ENCODE data around the gene RNF20. TPM values are rescaled to one million over a fixed set of nuclear protein-coding genes. Genes with fewer than 3 reads are reported as not detected.

Gene RNF20, protein sequence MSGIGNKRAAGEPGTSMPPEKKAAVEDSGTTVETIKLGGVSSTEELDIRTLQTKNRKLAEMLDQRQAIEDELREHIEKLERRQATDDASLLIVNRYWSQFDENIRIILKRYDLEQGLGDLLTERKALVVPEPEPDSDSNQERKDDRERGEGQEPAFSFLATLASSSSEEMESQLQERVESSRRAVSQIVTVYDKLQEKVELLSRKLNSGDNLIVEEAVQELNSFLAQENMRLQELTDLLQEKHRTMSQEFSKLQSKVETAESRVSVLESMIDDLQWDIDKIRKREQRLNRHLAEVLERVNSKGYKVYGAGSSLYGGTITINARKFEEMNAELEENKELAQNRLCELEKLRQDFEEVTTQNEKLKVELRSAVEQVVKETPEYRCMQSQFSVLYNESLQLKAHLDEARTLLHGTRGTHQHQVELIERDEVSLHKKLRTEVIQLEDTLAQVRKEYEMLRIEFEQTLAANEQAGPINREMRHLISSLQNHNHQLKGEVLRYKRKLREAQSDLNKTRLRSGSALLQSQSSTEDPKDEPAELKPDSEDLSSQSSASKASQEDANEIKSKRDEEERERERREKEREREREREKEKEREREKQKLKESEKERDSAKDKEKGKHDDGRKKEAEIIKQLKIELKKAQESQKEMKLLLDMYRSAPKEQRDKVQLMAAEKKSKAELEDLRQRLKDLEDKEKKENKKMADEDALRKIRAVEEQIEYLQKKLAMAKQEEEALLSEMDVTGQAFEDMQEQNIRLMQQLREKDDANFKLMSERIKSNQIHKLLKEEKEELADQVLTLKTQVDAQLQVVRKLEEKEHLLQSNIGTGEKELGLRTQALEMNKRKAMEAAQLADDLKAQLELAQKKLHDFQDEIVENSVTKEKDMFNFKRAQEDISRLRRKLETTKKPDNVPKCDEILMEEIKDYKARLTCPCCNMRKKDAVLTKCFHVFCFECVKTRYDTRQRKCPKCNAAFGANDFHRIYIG
- 10 to 100 TPM; 12.2 to 45.6 (median 29.6) TPM for total RNA-seq

DNA sequence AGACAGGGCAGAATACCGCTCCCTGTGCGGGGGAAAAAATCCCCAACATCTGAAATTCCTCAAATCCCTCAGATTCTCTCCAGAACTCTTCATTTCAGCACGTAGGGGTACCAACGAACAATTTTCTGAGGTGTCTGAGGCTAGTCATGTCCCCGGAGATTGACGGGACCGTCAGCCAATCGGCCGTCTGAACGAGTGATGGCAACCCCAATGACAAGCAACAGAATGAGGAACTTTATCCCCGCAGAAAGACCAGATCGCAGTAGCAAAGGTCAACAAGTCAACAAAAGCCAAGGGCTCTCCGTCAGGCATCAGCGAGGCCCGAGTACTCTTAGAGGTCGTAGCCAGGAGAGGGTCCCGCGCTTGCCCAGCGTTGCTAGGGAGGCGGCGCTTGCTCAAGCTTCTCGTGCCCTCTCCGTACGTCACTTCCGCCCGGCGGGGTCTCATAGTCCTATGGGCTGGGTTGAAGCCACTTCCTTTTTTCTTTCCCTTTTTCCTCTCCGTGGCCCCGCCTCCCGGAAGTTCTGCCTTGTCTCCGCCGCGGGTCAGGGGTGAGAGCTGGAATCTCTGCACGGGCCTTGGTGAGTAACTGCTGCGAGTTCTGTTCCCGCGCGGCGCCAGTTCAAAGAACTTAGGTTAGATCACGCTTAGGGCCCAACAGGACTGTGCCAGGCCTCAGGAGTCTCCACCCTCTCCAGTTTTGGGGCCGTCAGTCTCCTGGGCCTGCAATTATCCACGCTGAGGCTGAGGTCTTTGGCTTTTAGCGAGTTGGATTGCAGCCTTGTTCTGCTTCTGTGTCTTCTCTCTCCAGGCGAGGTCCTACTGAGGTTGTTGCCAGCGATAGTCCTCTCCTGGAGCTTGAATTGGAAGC, at the start of gene RNF20:
Gene RNF20 (plus strand): TSS at position 520 of the 871 bp plus-strand sequence. CDS start 1,571 bp downstream, outside the sequence.
- 1% methylated on average over 40 to 45 of the region's 45 CpGs for WGBS, 2 donors
- peaks cover 0 to 28% (median 6%) of the 10 kb centered on the region in 4 donors for H3K36me3 ChIP-seq
- H3K9me3 ChIP-seq = no peaks in the 10 kb centered on the region
- no peaks in the 10 kb centered on the region for H3K27me3 ChIP-seq
- TF ChIP-seq POLR2A (IDR thresholded peaks at IDR 0.05) (peak in 3 of 4 donors; percentile 14 to 58 (median 25)), EP300 (IDR thresholded peaks at IDR 0.05) (no peak), POLR2AphosphoS5 (IDR thresholded peaks at IDR 0.05) (peak; percentile 55 to 66)
- peak; percentile 92 to 100 for DNase-seq
- peak; percentile 98 to 99 for ATAC-seq (ENCODE audit: low FRiP score in 2 of 2)
- H3K27ac ChIP-seq = peak within 1 kb of the TSS; percentile 91 to 99 (median 98)
- peak within 1 kb of the TSS; percentile 69 to 80 (median 74) for H3K4me3 ChIP-seq
- H3K4me1 ChIP-seq = peaks cover 7 to 30% (median 14%) of the 10 kb centered on the region in 4 donors

DNA sequence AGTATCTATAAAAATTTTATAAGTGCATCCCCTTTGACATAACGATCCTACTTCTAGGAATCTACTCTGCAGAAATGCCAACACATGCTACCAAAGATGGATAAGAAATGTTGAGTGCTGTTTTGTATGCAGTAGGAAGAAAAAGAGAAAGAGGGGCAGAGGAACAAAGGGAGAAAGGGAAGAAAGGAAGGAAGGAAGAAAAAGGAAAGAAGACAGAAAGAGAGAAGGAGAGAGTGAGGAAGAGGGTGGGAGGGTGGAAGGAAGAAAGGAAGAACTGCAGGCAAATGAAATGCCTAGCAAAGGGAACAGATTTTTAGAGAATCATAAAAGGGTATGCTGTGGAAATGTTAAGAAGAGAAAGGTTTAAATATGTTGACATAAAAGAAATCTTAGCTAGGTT, 49.6 kb upstream of the RNF20 start:
- Histone ChIP-seq H3K9me3 (no peaks in the 10 kb centered on the region), H3K4me1 (peaks cover 0 to 16% (median 6%) of the 10 kb centered on the region in 4 donors), H3K4me3 (no peak overlapping the region), H3K27ac (no peak overlapping the region), H3K27me3 (peaks cover 0 to 12% (median under 1%) of the 10 kb centered on the region in 4 donors), H3K36me3 (no peaks in the 10 kb centered on the region)
- ATAC-seq (ENCODE audit: low FRiP score in 2 of 2) (no peak), DNase-seq (no peak)
- WGBS, 2 donors = 68 to 77% methylated on average over 1 of the region's 1 CpG
- no peak for TF ChIP-seq EP300 (IDR thresholded peaks at IDR 0.05)
- no peak for TF ChIP-seq POLR2AphosphoS5 (IDR thresholded peaks at IDR 0.05)
- no peak for TF ChIP-seq POLR2A (IDR thresholded peaks at IDR 0.05)
- TF ChIP-seq, protein P1, sequence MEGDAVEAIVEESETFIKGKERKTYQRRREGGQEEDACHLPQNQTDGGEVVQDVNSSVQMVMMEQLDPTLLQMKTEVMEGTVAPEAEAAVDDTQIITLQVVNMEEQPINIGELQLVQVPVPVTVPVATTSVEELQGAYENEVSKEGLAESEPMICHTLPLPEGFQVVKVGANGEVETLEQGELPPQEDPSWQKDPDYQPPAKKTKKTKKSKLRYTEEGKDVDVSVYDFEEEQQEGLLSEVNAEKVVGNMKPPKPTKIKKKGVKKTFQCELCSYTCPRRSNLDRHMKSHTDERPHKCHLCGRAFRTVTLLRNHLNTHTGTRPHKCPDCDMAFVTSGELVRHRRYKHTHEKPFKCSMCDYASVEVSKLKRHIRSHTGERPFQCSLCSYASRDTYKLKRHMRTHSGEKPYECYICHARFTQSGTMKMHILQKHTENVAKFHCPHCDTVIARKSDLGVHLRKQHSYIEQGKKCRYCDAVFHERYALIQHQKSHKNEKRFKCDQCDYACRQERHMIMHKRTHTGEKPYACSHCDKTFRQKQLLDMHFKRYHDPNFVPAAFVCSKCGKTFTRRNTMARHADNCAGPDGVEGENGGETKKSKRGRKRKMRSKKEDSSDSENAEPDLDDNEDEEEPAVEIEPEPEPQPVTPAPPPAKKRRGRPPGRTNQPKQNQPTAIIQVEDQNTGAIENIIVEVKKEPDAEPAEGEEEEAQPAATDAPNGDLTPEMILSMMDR (IDR thresholded peaks at IDR 0.05) = no peak

DNA sequence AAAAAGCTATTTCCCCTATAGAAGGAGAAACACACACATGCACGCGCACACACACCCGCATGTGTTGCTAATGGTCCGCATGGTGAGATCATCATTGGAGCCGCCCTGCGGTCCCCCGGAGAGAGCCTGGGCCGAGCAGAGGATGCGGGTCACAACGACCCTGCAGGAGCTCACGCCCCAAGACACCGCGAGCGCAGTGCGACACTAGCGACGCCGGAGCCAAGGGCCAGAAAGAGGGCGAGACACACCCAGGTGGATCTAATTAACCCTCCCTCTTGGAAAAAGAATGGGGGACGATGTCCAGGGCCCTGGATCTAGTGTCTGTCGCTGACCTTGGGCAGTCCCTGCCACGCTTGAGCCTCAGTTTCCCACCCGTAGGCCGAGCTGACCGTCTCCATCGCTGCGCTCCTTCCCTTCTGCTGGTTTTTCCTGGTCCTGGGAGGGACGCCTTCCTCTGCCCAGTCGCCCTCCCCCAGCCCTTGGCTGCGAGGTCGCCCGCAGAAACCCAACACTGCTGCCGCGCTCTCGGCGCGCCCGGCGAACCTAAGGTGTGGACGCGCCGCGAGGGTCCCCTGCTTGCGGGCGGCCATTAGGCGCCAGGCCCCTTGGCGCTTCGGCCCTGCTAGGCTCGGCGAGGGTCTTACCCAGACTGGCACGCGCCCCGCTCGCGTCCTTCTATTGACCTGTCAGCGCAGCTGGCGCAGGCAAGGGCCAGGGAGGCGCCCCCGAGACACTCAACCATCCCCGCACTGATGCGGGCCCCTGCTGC, 47.5 kb upstream of the RNF20 start:
- peak in 1 of 2 donors; percentile 16 for TF ChIP-seq POLR2AphosphoS5 (IDR thresholded peaks at IDR 0.05)
- no peak for TF ChIP-seq POLR2A (IDR thresholded peaks at IDR 0.05)
- TF ChIP-seq EP300 (IDR thresholded peaks at IDR 0.05) = no peak
- TF ChIP-seq, protein P1 (IDR thresholded peaks at IDR 0.05) = no peak
- peaks cover 0 to 12% (median under 1%) of the 10 kb centered on the region in 4 donors for H3K27me3 ChIP-seq
- H3K4me3 ChIP-seq = peak overlapping the region; percentile 28 to 60 (median 53)
- peak in 1 of 2 donors; percentile 86 for DNase-seq
- no peaks in the 10 kb centered on the region for H3K36me3 ChIP-seq
- peak; percentile 55 to 69 for ATAC-seq (ENCODE audit: low FRiP score in 2 of 2)
- peaks cover 0 to 16% (median 6%) of the 10 kb centered on the region in 4 donors for H3K4me1 ChIP-seq
- 4 to 11% methylated on average over 27 to 46 of the region's 61 CpGs for WGBS, 2 donors
- no peaks in the 10 kb centered on the region for H3K9me3 ChIP-seq
- H3K27ac ChIP-seq = peak overlapping the region; percentile 74 to 86 (median 86)

DNA sequence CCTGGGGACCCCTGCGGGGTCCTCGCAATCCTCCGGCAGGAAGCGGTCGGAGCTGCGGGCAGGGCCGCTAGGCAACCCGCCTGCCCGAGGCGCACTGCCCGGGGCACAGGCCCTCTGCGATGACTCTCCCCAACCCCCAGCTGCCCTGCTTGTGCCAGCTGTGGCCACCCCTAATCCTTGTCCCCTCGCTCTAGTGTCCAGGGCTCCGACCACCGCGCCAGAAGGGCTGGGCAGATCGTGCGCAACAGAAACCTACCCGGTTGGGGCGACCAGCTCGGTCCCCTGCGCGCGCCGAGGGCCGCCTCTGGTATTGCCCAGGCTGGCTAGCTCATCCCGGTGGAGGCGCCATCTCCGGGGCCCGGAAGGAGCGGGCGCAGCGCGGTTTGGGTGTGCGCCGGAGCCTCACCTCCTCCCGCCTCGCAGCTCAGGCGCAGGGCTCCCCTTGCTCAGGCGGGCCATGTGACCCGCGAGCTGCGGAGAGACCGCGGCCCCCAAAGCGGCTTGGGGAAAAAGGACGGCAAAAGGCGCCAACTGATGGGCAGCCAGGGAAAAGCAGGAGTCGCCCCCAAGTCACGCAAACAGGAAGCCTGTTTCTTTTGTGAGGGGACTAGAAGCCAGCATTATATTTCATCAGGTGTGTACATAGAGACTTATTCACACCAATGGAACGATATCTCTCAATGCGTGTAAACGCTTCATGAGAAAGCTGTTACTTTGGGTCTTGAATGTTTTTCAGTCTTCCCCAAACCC, 46.8 kb upstream of the RNF20 start:
- TF ChIP-seq POLR2AphosphoS5 (IDR thresholded peaks at IDR 0.05) = peak in 1 of 2 donors; percentile 53
- TF ChIP-seq, protein P1 (IDR thresholded peaks at IDR 0.05) = no peak
- peak in 1 of 4 donors; percentile 28 for TF ChIP-seq POLR2A (IDR thresholded peaks at IDR 0.05)
- Histone ChIP-seq H3K36me3 (no peaks in the 10 kb centered on the region), H3K27me3 (peaks cover 0 to 12% (median under 1%) of the 10 kb centered on the region in 4 donors), H3K4me3 (peak overlapping the region; percentile 28 to 60 (median 53)), H3K27ac (peak overlapping the region; percentile 74 to 86 (median 86)), H3K9me3 (no peaks in the 10 kb centered on the region), H3K4me1 (peaks cover 0 to 16% (median 6%) of the 10 kb centered on the region in 4 donors)
- ATAC-seq (ENCODE audit: low FRiP score in 2 of 2) (peak; percentile 75 to 85), DNase-seq (peak; percentile 24 to 90)
- WGBS, 2 donors = 1 to 3% methylated on average over 13 to 32 of the region's 53 CpGs

Measured in upper lobe of left lung (tissue), 6 donors.